ENCODE results near the gene FBN2.

FBN2 gene

DNA sequence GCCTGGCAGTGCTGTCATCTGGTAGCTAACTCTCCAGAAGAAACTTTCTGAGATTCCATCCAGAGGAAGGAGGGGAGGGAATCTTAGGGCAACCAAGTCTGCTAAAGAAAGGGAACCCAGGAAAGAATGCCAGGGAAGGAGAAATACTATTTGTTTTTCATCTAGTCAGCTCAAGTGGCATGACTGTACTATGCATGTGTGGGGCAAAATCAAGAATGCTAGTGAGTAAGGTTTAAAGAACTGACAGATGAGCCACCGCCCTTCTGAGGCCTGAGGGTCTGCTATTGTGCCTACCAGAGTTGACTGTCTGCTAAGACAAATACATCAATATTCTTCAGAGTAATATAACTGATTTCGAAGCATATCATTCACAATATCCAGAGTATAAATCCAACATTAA, 250.3 kb downstream of the FBN2 start:
- Histone ChIP-seq H3K4me1 (ENCODE audit: insufficient read depth, low read length, poor library complexity, severe bottlenecking) (no peaks in the 10 kb centered on the region), H3K27me3 (ENCODE audit: insufficient read depth, low read length, poor library complexity, severe bottlenecking) (no peaks in the 10 kb centered on the region), H3K36me3 (ENCODE audit: insufficient read depth, low read length) (no peaks in the 10 kb centered on the region), H3K4me2 (ENCODE audit: low read depth, low read length, poor library complexity, severe bottlenecking) (no peak overlapping the region), H3K9me3 (ENCODE audit: insufficient read depth, low read depth, low read length) (no peaks in the 10 kb centered on the region), H3F3A (ENCODE audit: low read depth) (no peaks in the 10 kb centered on the region), H2AFZ (ENCODE audit: low read length) (no peak overlapping the region), H3K9me2 (replicated peaks; ENCODE audit: low read depth, low read length) (no peaks in the 10 kb centered on the region), H3K9ac (ENCODE audit: low read depth, low read length, poor library complexity, severe bottlenecking) (no peak overlapping the region), H3K4me3 (ENCODE audit: low read length, poor library complexity, severe bottlenecking) (no peak overlapping the region), H4K20me1 (ENCODE audit: insufficient read depth, low read length, poor library complexity, severe bottlenecking) (no peaks in the 10 kb centered on the region), H3K79me2 (ENCODE audit: insufficient read depth, low read length) (no peaks in the 10 kb centered on the region)
- TF ChIP-seq, protein P1, sequence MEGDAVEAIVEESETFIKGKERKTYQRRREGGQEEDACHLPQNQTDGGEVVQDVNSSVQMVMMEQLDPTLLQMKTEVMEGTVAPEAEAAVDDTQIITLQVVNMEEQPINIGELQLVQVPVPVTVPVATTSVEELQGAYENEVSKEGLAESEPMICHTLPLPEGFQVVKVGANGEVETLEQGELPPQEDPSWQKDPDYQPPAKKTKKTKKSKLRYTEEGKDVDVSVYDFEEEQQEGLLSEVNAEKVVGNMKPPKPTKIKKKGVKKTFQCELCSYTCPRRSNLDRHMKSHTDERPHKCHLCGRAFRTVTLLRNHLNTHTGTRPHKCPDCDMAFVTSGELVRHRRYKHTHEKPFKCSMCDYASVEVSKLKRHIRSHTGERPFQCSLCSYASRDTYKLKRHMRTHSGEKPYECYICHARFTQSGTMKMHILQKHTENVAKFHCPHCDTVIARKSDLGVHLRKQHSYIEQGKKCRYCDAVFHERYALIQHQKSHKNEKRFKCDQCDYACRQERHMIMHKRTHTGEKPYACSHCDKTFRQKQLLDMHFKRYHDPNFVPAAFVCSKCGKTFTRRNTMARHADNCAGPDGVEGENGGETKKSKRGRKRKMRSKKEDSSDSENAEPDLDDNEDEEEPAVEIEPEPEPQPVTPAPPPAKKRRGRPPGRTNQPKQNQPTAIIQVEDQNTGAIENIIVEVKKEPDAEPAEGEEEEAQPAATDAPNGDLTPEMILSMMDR (conservative IDR thresholded peaks at IDR 0.05; ENCODE audit: low read length), result no peak
- no peak for TF ChIP-seq EZH2phosphoT487 (IDR thresholded peaks at IDR 0.05; ENCODE audit: borderline replicate concordance)

DNA sequence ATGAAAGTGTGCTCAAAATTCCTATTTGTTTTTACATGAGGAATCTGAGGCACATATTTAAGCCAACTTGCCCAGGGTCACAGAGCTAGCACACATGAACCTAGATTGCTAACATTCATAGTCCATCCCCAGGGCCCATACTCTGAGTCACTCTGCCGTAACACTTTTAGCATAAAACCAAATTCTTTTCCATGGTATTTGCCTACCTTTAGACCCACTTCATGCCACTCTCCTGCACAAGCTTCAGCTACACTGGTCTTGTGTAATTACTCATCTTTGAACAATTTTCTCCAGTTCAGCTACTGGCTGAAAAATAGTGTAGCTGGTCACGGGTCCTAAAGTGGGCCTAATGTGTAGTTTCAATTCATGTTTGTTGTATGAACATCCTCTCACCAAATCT, 253.8 kb downstream of the FBN2 start:
- no peaks in the 10 kb centered on the region for H3K9me2 ChIP-seq (replicated peaks; ENCODE audit: low read depth, low read length)
- no peaks in the 10 kb centered on the region for H3K9me3 ChIP-seq (ENCODE audit: insufficient read depth, low read depth, low read length)
- H3K4me2 ChIP-seq (ENCODE audit: low read depth, low read length, poor library complexity, severe bottlenecking), result no peak overlapping the region
- H3K79me2 ChIP-seq (ENCODE audit: insufficient read depth, low read length), result no peaks in the 10 kb centered on the region
- H3K4me3 ChIP-seq (ENCODE audit: low read length, poor library complexity, severe bottlenecking), result no peak overlapping the region
- no peak overlapping the region for H2AFZ ChIP-seq (ENCODE audit: low read length)
- no peaks in the 10 kb centered on the region for H3K27me3 ChIP-seq (ENCODE audit: insufficient read depth, low read length, poor library complexity, severe bottlenecking)
- TF ChIP-seq, protein P1 (conservative IDR thresholded peaks at IDR 0.05; ENCODE audit: low read length), result no peak
- TF ChIP-seq EZH2phosphoT487 (IDR thresholded peaks at IDR 0.05; ENCODE audit: borderline replicate concordance), result no peak
- no peaks in the 10 kb centered on the region for H3K4me1 ChIP-seq (ENCODE audit: insufficient read depth, low read length, poor library complexity, severe bottlenecking)
- H3F3A ChIP-seq (ENCODE audit: low read depth), result no peaks in the 10 kb centered on the region
- H4K20me1 ChIP-seq (ENCODE audit: insufficient read depth, low read length, poor library complexity, severe bottlenecking), result no peaks in the 10 kb centered on the region
- H3K9ac ChIP-seq (ENCODE audit: low read depth, low read length, poor library complexity, severe bottlenecking), result no peak overlapping the region
- H3K36me3 ChIP-seq (ENCODE audit: insufficient read depth, low read length), result no peaks in the 10 kb centered on the region

DNA sequence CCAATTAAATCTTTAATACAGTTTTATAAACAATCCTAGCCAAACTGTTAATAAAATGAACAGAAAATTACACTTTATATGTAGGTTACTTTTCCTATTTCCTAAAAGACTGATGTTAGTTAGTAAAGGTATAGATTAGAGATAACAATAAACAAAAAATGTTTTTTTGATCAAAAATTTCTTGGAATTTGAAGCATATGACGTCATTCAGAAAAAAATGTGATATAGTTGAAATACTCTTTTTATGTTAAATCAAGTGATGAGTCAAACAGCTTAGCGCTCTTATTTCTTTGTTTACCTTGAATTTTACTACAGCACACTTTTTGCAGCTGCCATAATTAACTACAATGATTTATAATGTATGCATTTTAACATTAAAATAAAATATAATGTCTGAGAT, 258.7 kb downstream of the FBN2 start:
- no peaks in the 10 kb centered on the region for H3K9me2 ChIP-seq (replicated peaks; ENCODE audit: low read depth, low read length)
- no peaks in the 10 kb centered on the region for H4K20me1 ChIP-seq (ENCODE audit: insufficient read depth, low read length, poor library complexity, severe bottlenecking)
- no peak overlapping the region for H3K4me2 ChIP-seq (ENCODE audit: low read depth, low read length, poor library complexity, severe bottlenecking)
- H3K9ac ChIP-seq (ENCODE audit: low read depth, low read length, poor library complexity, severe bottlenecking), result no peak overlapping the region
- TF ChIP-seq, protein P1 (conservative IDR thresholded peaks at IDR 0.05; ENCODE audit: low read length), result no peak
- no peak for TF ChIP-seq EZH2phosphoT487 (IDR thresholded peaks at IDR 0.05; ENCODE audit: borderline replicate concordance)
- H3K9me3 ChIP-seq (ENCODE audit: insufficient read depth, low read depth, low read length), result no peaks in the 10 kb centered on the region
- H3K4me3 ChIP-seq (ENCODE audit: low read length, poor library complexity, severe bottlenecking), result no peak overlapping the region
- no peaks in the 10 kb centered on the region for H3K27me3 ChIP-seq (ENCODE audit: insufficient read depth, low read length, poor library complexity, severe bottlenecking)
- H3K36me3 ChIP-seq (ENCODE audit: insufficient read depth, low read length), result no peaks in the 10 kb centered on the region
- H3K79me2 ChIP-seq (ENCODE audit: insufficient read depth, low read length), result no peaks in the 10 kb centered on the region
- no peaks in the 10 kb centered on the region for H3F3A ChIP-seq (ENCODE audit: low read depth)
- H2AFZ ChIP-seq (ENCODE audit: low read length), result no peak overlapping the region
- no peaks in the 10 kb centered on the region for H3K4me1 ChIP-seq (ENCODE audit: insufficient read depth, low read length, poor library complexity, severe bottlenecking)

All from Loucy (cell line).